HCT116 (cell line): Measurements from ENCODE around the gene YEATS4. TPM values are rescaled to one million over a fixed set of nuclear protein-coding genes. Genes with fewer than 3 reads are reported as not detected.

ENCODE experiments used
- ATAC-seq: fragments of 200-7000 bp; cut with Tn5 transposase; 2 replicates; pipeline ENCODE4 v1.9.1; 2020; ENCODE audit warnings: mild to moderate bottlenecking, moderate library complexity
- BruUV-seq: library from RNA; stranded (reverse); fragments of 400-500 nt; replicated peaks from 2 replicates; lab custom pipeline; 2021; lab: Mats Ljungman, UMichigan
- CTCF ChIA-PET: fragments of 300-600 bp; sonication (Branson Sonifier 250); formaldehyde crosslinking; loops from one replicate; lab custom pipeline; 2021; ENCODE audit warnings: antibody characterized with exemption; lab: Charles Lee
- POLR2A ChIA-PET: fragments of 300-600, 350-600 bp; sonication (Branson Sonifier 250); formaldehyde crosslinking; loops from one replicate; lab custom pipeline; 2021; ENCODE audit warnings: antibody characterized with exemption; lab: Charles Lee
- RAD21 ChIA-PET, 2 experiments: fragments of 300-600 bp; sonication (Branson Sonifier 250); formaldehyde crosslinking; loops; one replicate each; lab custom pipeline; 2023; ENCODE audit warnings: low total read pairs in 2 of 2; ENCODE audit not compliant: uncharacterized antibody in 2 of 2, unreplicated experiment in 2 of 2, low non-redundant PET in 1 of 2; lab: Charles Lee
- DNase-seq: peaks from one replicate; pipeline ENCODE4 v3.0.0-alpha.2; 2010; ENCODE audit warnings: low read depth, low spot score
- H2AFZ ChIP-seq: fragments of 200-600 bp; shearing (Covaris generic), sonication (generic); 2 replicates; pipeline ENCODE4 v1.6.1; 2017; ENCODE audit warnings: low read depth, mixed run types, mixed read lengths, antibody characterized with exemption, low read length; ENCODE audit not compliant: poor library complexity, severe bottlenecking
- H3K27ac ChIP-seq: 2 replicates; pipeline ENCODE4 v1.5.1; 2012; ENCODE audit warnings: low read depth, low read length
- H3K27me3 ChIP-seq: fragments of 200-600 bp; sonication (generic); 2 replicates; pipeline ENCODE4 v1.6.1; 2016; ENCODE audit warnings: mixed run types, low read length, mixed read lengths; ENCODE audit not compliant: insufficient read depth
- H3K36me3 ChIP-seq, 2 experiments: fragments of 200-500 bp in 1 of 2; fragments of 200-600 bp in 1 of 2; sonication (Bioruptor generic) in 1 of 2; sonication (generic) in 1 of 2; 2 replicates each; pipeline versions ENCODE4 v1.5.1 to v1.6.1; 2014 to 2016; ENCODE audit warnings: low read length in 2 of 2, inconsistent platforms in 1 of 2, mixed read lengths in 1 of 2, mixed run types in 1 of 2; ENCODE audit not compliant: insufficient read depth in 2 of 2, control insufficient read depth in 1 of 2
- H3K4me1 ChIP-seq, 2 experiments: fragments of 200-600 bp in 1 of 2; sonication (generic) in 1 of 2; 2 replicates each; pipeline versions ENCODE4 v1.5.1 to v1.6.1; 2012 to 2017; ENCODE audit warnings: low read length in 2 of 2, inconsistent platforms in 1 of 2, mild to moderate bottlenecking in 1 of 2, mixed read lengths in 1 of 2, mixed run types in 1 of 2, moderate library complexity in 1 of 2; ENCODE audit not compliant: insufficient read depth in 2 of 2, control insufficient read depth in 1 of 2
- H3K4me2 ChIP-seq: fragments of 200-600 bp; sonication (generic); 2 replicates; pipeline ENCODE4 v1.6.1; 2017; ENCODE audit warnings: mixed run types, low read length, mixed read lengths
- H3K4me3 ChIP-seq, 2 experiments: fragments of 200-600 bp in 1 of 2; sonication (generic) in 1 of 2; replicated peaks in 1 of 2; 2 replicates each; pipeline ENCODE4 v1.5.1; 2011 to 2016; ENCODE audit warnings: low read length in 2 of 2, control low read depth in 1 of 2, low read depth in 1 of 2, mild to moderate bottlenecking in 1 of 2, mixed read lengths in 1 of 2, mixed run types in 1 of 2
- H3K79me2 ChIP-seq: fragments of 200-600 bp; sonication (generic); 2 replicates; pipeline ENCODE4 v1.6.1; 2017; ENCODE audit warnings: mild to moderate bottlenecking, mixed run types, low read length, moderate library complexity, mixed read lengths; ENCODE audit not compliant: insufficient read depth
- H3K9ac ChIP-seq: fragments of 200-600 bp; sonication (generic); 2 replicates; pipeline ENCODE4 v1.6.1; 2016; ENCODE audit warnings: low read length, mixed read lengths
- H3K9me2 ChIP-seq: fragments of 200-600 bp; sonication (generic), shearing (Covaris generic); 2 replicates; pipeline ENCODE4 v1.6.1; 2017; ENCODE audit warnings: mixed run types, mild to moderate bottlenecking, moderate library complexity; ENCODE audit not compliant: insufficient read depth
- H3K9me3 ChIP-seq, 2 experiments: fragments of 200-500 bp in 1 of 2; fragments of 200-600 bp in 1 of 2; sonication (Bioruptor generic) in 1 of 2; sonication (generic) in 1 of 2; 2 replicates each; pipeline ENCODE4 v1.6.1; 2014 to 2017; ENCODE audit warnings: low read length in 2 of 2, mixed read lengths in 2 of 2, inconsistent platforms in 1 of 2, low read depth in 1 of 2, mild to moderate bottlenecking in 1 of 2, mixed run types in 1 of 2, moderate library complexity in 1 of 2; ENCODE audit not compliant: control insufficient read depth in 1 of 2, insufficient read depth in 1 of 2
- H4K20me1 ChIP-seq: fragments of 200-600 bp; sonication (generic), shearing (Covaris generic); 2 replicates; pipeline ENCODE4 v1.6.1; 2017; ENCODE audit warnings: mixed run types, mild to moderate bottlenecking, moderate library complexity; ENCODE audit not compliant: insufficient read depth
- JUND ChIP-seq: IDR thresholded peaks from 2 replicates; pipeline ENCODE4 v1.6.1; 2012
- TCF7L2 ChIP-seq: IDR thresholded peaks from 2 replicates; pipeline ENCODE4 v1.7.0; 2011; ENCODE audit warnings: borderline replicate concordance, inconsistent platforms; ENCODE audit not compliant: insufficient read depth, insufficient read length; ENCODE audit errors: extremely low read depth
- intact Hi-C: fragments of 100-400 bp; cut with micrococcal nuclease; formaldehyde crosslinking; loops from 2 replicates; pipeline ENCODE4 v1.10.0; 2022
- total RNA-seq: library from RNA; stranded (reverse); gene quantifications from one replicate; pipeline ENCODE4 v1.2.1, GENCODE V29; 2021; ENCODE audit not compliant: unreplicated experiment
- TF ChIP-seq, protein P1 (sequence below): IDR thresholded peaks from 2 replicates; pipeline ENCODE4 v1.6.1; 2012; ENCODE audit warnings: low read depth

The YEATS4 gene
- total RNA-seq, 1 experiment from 2014 or later, result 32.0 TPM

DNA sequence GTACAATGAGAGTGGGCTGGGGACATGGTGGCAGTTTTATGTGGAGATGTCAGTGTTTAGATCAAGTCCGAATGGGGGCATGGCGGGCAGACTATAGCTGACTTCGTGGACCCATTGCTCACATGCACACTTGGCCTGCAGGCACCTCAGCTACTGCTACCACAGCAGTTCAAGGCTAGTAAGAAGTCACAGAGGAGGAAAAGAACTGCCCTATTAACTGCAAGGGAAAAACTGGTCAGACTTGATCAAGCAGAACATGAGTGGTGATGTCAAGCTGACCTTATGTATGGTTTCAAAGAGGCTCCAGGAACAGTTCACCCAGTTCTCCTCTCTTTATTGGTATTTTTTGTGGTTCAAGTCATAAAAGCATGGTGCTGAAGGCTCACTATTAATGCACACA is 80.5 kb downstream of the YEATS4 start:
- H3K4me3 ChIP-seq, result no peak overlapping the region
- no peaks in the 10 kb centered on the region for H3K27me3 ChIP-seq
- H2AFZ ChIP-seq, result no peak overlapping the region
- ATAC-seq, result no peak
- no TSS peak for BruUV-seq
- POLR2A ChIA-PET, result no interaction called here
- H4K20me1 ChIP-seq, result no peaks in the 10 kb centered on the region
- H3K79me2 ChIP-seq, result no peaks in the 10 kb centered on the region
- H3K9ac ChIP-seq, result no peak overlapping the region
- H3K9me3 ChIP-seq, result no peaks in the 10 kb centered on the region
- no peak overlapping the region for H3K4me2 ChIP-seq
- no peak for DNase-seq
- no peaks in the 10 kb centered on the region for H3K4me1 ChIP-seq
- H3K27ac ChIP-seq, result no peak overlapping the region
- RAD21 ChIA-PET, result no interaction called here
- no peaks in the 10 kb centered on the region for H3K9me2 ChIP-seq
- intact Hi-C loops, result no loop called here
- no peaks in the 10 kb centered on the region for H3K36me3 ChIP-seq
- TF ChIP-seq, protein P1, sequence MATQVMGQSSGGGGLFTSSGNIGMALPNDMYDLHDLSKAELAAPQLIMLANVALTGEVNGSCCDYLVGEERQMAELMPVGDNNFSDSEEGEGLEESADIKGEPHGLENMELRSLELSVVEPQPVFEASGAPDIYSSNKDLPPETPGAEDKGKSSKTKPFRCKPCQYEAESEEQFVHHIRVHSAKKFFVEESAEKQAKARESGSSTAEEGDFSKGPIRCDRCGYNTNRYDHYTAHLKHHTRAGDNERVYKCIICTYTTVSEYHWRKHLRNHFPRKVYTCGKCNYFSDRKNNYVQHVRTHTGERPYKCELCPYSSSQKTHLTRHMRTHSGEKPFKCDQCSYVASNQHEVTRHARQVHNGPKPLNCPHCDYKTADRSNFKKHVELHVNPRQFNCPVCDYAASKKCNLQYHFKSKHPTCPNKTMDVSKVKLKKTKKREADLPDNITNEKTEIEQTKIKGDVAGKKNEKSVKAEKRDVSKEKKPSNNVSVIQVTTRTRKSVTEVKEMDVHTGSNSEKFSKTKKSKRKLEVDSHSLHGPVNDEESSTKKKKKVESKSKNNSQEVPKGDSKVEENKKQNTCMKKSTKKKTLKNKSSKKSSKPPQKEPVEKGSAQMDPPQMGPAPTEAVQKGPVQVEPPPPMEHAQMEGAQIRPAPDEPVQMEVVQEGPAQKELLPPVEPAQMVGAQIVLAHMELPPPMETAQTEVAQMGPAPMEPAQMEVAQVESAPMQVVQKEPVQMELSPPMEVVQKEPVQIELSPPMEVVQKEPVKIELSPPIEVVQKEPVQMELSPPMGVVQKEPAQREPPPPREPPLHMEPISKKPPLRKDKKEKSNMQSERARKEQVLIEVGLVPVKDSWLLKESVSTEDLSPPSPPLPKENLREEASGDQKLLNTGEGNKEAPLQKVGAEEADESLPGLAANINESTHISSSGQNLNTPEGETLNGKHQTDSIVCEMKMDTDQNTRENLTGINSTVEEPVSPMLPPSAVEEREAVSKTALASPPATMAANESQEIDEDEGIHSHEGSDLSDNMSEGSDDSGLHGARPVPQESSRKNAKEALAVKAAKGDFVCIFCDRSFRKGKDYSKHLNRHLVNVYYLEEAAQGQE, result no peak
- TF ChIP-seq JUND (no peak), TCF7L2 (no peak)
- CTCF ChIA-PET, result no interaction called here

Other genes starting within 250 kb of the YEATS4 start
- 88.4 TPM for gene CPSF6, start 120.2 kb upstream of the YEATS4 start, total RNA-seq
- 1.3 TPM for gene LYZ, start 11.4 kb upstream of the YEATS4 start, total RNA-seq
- gene FRS2, start 110.6 kb downstream of the YEATS4 start, total RNA-seq, result 14.7 TPM
- gene CCT2, start 225.7 kb downstream of the YEATS4 start, total RNA-seq, result 398 TPM